ENCODE results near the gene RPAIN. TPM values are rescaled to one million over a fixed set of nuclear protein-coding genes. Genes with fewer than 3 reads are reported as not detected.

RPAIN gene
- total and polyA plus RNA-seq, 2 of the 13 experiments (the other 11 are each of a cell fraction or from before 2014, with no cell fraction given) = 42.1 to 58.5 TPM

DNA sequence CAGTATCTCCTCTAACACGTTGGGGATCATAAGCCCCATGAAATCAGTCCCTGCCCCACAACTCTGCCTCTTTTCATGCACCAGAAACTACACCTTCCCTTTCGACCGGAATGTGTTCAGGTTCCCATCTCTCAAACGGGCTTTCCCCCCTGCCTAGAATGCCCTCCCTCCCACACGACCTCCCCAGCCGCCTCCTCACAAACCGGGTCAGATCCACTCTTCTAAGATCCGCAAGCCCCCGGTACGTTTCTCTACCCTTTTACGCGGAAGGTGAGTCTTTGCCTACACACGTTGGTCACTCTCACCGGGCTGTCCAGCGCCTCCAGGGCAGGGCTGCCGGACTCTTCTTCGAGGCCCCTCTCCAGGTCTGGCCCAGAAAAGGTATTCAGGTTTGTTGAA is 48.1 kb downstream of the RPAIN start:
- H3K27me3 ChIP-seq (ENCODE audit: control insufficient read depth in 1 of 2, insufficient read depth in 2 of 2, low read length in 2 of 2) = no peaks in the 10 kb centered on the region; a peak in 1 of 5 replicates
- ATAC-seq (peak; percentile 10; the same call in 2 of the 3 replicates), FAIRE-seq (no peak), DNase-seq (ENCODE audit: low spot score) (no peak)
- intact Hi-C loops (cut with micrococcal nuclease; ENCODE audit: unreplicated experiment) (no loop called here), in situ Hi-C loops (cut with HindIII; ENCODE audit: extremely low pct_ligation_motif_present, low pct_unique_long_range_greater_than_20kb) (no loop called here)
- WGBS (ENCODE audit: low lambda C conversion rate) = 0% methylated on average over 17 of the region's 17 CpGs
- H3K36me3 ChIP-seq (replicated peaks in 1 of 2; ENCODE audit: control insufficient read depth in 1 of 2, insufficient read depth in 2 of 2, low read length in 2 of 2) = peaks cover 1 to 9% of the 10 kb centered on the region in 2 experiments; a peak in 2 of 5 replicates
- H3K9ac ChIP-seq (ENCODE audit: insufficient read depth, low read depth, low read length) = peak overlapping the region; percentile 84
- ChIA-PET POLR2A (interaction anchor here (0.8 to 2.9 kb wide), 5 partner anchors 8 to 35 kb away, joined by 3 to 51 read pairs (median 4); partner anchors contain the start of genes C1QBP, DERL2 and MIS12), CTCF (ENCODE audit: low intra/inter-chr PET ratio, low total read pairs) (no interaction called here)
- peak overlapping the region; percentile 67 for H3K27ac ChIP-seq (ENCODE audit: extremely low read length, insufficient read depth, low read length)
- peak overlapping the region; percentile 98 for H3K4me2 ChIP-seq (ENCODE audit: low read depth, low read length)
- H3K4me3 ChIP-seq (replicated peaks in 1 of 3; ENCODE audit: insufficient read depth in 1 of 3, low read depth in 2 of 3, low read length in 3 of 3) = peak overlapping the region; percentile 91 to 97 (median 96)
- peaks cover 51% of the 10 kb centered on the region for H3K79me2 ChIP-seq (ENCODE audit: insufficient read depth, low read length)
- H3K4me1 ChIP-seq (ENCODE audit: insufficient read depth, low read length) = peaks cover 38% of the 10 kb centered on the region
- BruUV-seq (replicated peaks) = no TSS peak
- H3K9me3 ChIP-seq (ENCODE audit: low read length) = no peaks in the 10 kb centered on the region
- no peak overlapping the region for H2AFZ ChIP-seq (ENCODE audit: low read length)
- 0 out of 2 replicates have a peak, but pooled peaks cover 10% of the 10 kb centered on the region for H4K20me1 ChIP-seq (ENCODE audit: insufficient read depth, low read length)
- TF ChIP-seq, protein P1, sequence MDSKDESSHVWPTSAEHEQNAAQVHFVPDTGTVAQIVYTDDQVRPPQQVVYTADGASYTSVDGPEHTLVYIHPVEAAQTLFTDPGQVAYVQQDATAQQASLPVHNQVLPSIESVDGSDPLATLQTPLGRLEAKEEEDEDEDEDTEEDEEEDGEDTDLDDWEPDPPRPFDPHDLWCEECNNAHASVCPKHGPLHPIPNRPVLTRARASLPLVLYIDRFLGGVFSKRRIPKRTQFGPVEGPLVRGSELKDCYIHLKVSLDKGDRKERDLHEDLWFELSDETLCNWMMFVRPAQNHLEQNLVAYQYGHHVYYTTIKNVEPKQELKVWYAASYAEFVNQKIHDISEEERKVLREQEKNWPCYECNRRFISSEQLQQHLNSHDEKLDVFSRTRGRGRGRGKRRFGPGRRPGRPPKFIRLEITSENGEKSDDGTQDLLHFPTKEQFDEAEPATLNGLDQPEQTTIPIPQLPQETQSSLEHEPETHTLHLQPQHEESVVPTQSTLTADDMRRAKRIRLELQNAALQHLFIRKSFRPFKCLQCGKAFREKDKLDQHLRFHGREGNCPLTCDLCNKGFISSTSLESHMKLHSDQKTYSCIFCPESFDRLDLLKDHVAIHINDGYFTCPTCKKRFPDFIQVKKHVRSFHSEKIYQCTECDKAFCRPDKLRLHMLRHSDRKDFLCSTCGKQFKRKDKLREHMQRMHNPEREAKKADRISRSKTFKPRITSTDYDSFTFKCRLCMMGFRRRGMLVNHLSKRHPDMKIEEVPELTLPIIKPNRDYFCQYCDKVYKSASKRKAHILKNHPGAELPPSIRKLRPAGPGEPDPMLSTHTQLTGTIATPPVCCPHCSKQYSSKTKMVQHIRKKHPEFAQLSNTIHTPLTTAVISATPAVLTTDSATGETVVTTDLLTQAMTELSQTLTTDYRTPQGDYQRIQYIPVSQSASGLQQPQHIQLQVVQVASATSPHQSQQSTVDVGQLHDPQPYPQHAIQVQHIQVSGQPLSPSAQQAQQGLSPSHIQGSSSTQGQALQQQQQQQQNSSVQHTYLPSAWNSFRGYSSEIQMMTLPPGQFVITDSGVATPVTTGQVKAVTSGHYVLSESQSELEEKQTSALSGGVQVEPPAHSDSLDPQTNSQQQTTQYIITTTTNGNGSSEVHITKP (CRISPR knock-in tag; IDR thresholded peaks at IDR 0.05; ENCODE audit: low read depth) = 0 out of 2 replicates have a peak, but pooled peaks have one; percentile 1
- no peak for TF ChIP-seq ZNF766 (CRISPR knock-in tag; IDR thresholded peaks at IDR 0.05; ENCODE audit: borderline replicate concordance)
- 0 out of 2 replicates have a peak, but pooled peaks have one; percentile 26 for TF ChIP-seq ZBTB7A (CRISPR knock-in tag; IDR thresholded peaks at IDR 0.05)
- TF ChIP-seq, protein P2, sequence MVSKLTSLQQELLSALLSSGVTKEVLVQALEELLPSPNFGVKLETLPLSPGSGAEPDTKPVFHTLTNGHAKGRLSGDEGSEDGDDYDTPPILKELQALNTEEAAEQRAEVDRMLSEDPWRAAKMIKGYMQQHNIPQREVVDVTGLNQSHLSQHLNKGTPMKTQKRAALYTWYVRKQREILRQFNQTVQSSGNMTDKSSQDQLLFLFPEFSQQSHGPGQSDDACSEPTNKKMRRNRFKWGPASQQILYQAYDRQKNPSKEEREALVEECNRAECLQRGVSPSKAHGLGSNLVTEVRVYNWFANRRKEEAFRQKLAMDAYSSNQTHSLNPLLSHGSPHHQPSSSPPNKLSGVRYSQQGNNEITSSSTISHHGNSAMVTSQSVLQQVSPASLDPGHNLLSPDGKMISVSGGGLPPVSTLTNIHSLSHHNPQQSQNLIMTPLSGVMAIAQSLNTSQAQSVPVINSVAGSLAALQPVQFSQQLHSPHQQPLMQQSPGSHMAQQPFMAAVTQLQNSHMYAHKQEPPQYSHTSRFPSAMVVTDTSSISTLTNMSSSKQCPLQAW (CRISPR knock-in tag; IDR thresholded peaks at IDR 0.05) = no peak
- 0 out of 2 replicates have a peak, but pooled peaks have one; percentile 8 for TF ChIP-seq NFE2L1 (CRISPR knock-in tag; IDR thresholded peaks at IDR 0.05; ENCODE audit: borderline replicate concordance)
- no peak for TF ChIP-seq ELF3 (CRISPR knock-in tag; IDR thresholded peaks at IDR 0.05)
- TF ChIP-seq, protein P3, sequence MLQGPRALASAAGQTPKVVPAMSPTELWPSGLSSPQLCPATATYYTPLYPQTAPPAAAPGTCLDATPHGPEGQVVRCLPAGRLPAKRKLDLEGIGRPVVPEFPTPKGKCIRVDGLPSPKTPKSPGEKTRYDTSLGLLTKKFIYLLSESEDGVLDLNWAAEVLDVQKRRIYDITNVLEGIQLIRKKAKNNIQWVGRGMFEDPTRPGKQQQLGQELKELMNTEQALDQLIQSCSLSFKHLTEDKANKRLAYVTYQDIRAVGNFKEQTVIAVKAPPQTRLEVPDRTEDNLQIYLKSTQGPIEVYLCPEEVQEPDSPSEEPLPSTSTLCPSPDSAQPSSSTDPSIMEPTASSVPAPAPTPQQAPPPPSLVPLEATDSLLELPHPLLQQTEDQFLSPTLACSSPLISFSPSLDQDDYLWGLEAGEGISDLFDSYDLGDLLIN (CRISPR knock-in tag; IDR thresholded peaks at IDR 0.05; ENCODE audit: borderline replicate concordance) = no peak
- TF ChIP-seq, protein P4, sequence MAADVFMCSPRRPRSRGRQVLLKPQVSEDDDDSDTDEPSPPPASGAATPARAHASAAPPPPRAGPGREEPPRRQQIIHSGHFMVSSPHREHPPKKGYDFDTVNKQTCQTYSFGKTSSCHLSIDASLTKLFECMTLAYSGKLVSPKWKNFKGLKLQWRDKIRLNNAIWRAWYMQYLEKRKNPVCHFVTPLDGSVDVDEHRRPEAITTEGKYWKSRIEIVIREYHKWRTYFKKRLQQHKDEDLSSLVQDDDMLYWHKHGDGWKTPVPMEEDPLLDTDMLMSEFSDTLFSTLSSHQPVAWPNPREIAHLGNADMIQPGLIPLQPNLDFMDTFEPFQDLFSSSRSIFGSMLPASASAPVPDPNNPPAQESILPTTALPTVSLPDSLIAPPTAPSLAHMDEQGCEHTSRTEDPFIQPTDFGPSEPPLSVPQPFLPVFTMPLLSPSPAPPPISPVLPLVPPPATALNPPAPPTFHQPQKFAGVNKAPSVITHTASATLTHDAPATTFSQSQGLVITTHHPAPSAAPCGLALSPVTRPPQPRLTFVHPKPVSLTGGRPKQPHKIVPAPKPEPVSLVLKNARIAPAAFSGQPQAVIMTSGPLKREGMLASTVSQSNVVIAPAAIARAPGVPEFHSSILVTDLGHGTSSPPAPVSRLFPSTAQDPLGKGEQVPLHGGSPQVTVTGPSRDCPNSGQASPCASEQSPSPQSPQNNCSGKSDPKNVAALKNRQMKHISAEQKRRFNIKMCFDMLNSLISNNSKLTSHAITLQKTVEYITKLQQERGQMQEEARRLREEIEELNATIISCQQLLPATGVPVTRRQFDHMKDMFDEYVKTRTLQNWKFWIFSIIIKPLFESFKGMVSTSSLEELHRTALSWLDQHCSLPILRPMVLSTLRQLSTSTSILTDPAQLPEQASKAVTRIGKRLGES (CRISPR knock-in tag; IDR thresholded peaks at IDR 0.05; ENCODE audit: borderline replicate concordance) = 0 out of 2 replicates have a peak, but pooled peaks have one; percentile 2
- TF ChIP-seq KDM4B (CRISPR knock-in tag; IDR thresholded peaks at IDR 0.05) = no peak
- no peak for TF ChIP-seq ZNF788 (CRISPR knock-in tag; IDR thresholded peaks at IDR 0.05; ENCODE audit: borderline replicate concordance)
- TF ChIP-seq ZNF614 (CRISPR knock-in tag; IDR thresholded peaks at IDR 0.05; ENCODE audit: borderline replicate concordance) = no peak
- no peak for TF ChIP-seq POGZ (CRISPR knock-in tag; IDR thresholded peaks at IDR 0.05)
- TF ChIP-seq ZNF841 (CRISPR knock-in tag; IDR thresholded peaks at IDR 0.05; ENCODE audit: borderline replicate concordance) = 0 out of 2 replicates have a peak, but pooled peaks have one; percentile 52
